Measurements from ENCODE around the gene MPPE1.
"Not testable (repeated sequence)": the region's sequence is repeated elsewhere in the genome, so short reads cannot be mapped to it uniquely, and the experiment has no call there.

Gene MPPE1

GRCh38 chr18:11925800-11926481 lies 17.8 kb upstream of the MPPE1 start:
- no peak for DNase-seq

- no peak for DNase-seq
These were observed 15.3 kb upstream of the MPPE1 start for GRCh38 chr18:11923450-11923849.

- DNase-seq = not testable (repeated sequence)
These were observed 11.4 kb upstream of the MPPE1 start for GRCh38 chr18:11919522-11919921.

- not testable (repeated sequence) for DNase-seq
These were observed 8.8 kb upstream of the MPPE1 start for GRCh38 chr18:11916880-11917279.

GRCh38 chr18:11909591-11910026 lies 1.5 kb upstream of the MPPE1 start:
- DNase-seq = no peak

GRCh38 chr18:11909061-11909455 lies 941 bp upstream of the MPPE1 start:
- DNase-seq = no peak

GRCh38 chr18:11906926-11907874 lies 917 bp downstream of the MPPE1 start:
- no peak for DNase-seq

- DNase-seq = no peak
These were observed 1.9 kb downstream of the MPPE1 start for GRCh38 chr18:11906176-11906575.

- DNase-seq = no peak
These were observed 2.5 kb downstream of the MPPE1 start for GRCh38 chr18:11905613-11906012.

- DNase-seq = no peak
These were observed 5.4 kb downstream of the MPPE1 start for GRCh38 chr18:11902522-11903292.

GRCh38 chr18:11901826-11902438 lies 6.2 kb downstream of the MPPE1 start:
- DNase-seq = no peak

GRCh38 chr18:11899063-11899462 lies 9.1 kb downstream of the MPPE1 start:
- no peak for DNase-seq

- no peak for DNase-seq
These were observed 10.3 kb downstream of the MPPE1 start for GRCh38 chr18:11897781-11898180.

GRCh38 chr18:11892438-11892837 lies 15.7 kb downstream of the MPPE1 start:
- DNase-seq = not testable (repeated sequence)

GRCh38 chr18:11891737-11892136 lies 16.4 kb downstream of the MPPE1 start:
- DNase-seq = no peak

- no peak for DNase-seq
These were observed 18.8 kb downstream of the MPPE1 start for GRCh38 chr18:11889284-11889683.

- no peak for DNase-seq
These were observed 19.4 kb downstream of the MPPE1 start for GRCh38 chr18:11888726-11889125.

- DNase-seq = no peak
These were observed 20.6 kb downstream of the MPPE1 start for GRCh38 chr18:11887328-11888128.

GRCh38 chr18:11886577-11887110 lies 21.5 kb downstream of the MPPE1 start:
- no peak for DNase-seq

GRCh38 chr18:11885278-11885947 lies 22.7 kb downstream of the MPPE1 start:
- no peak for DNase-seq

Measured in stimulated activated CD4-positive, alpha-beta T cell treated with anti-CD3 and anti-CD28 coated beads, Interleukin-12 subunit alpha, Interleukin-12 subunit beta, amount 100 ng/mL, for 4 hours (primary cell).